Body of pancreas (tissue), 4 donors: ENCODE data around the gene JPH3.

Experiments used
- CTCF ChIP-seq, 7 experiments: fragments of 450-650 bp in 4 of 7; fragments of 200-600 bp in 3 of 7; sonication (generic) in 3 of 7; IDR thresholded peaks; one replicate each; pipeline ENCODE4 v1.5.1; 2016 to 2019; ENCODE audit warnings: antibody characterized with exemption in 7 of 7
- POLR2A ChIP-seq, 3 donors: fragments of 450-650 bp; IDR thresholded peaks; one replicate each; pipeline ENCODE4 v1.6.1; 2016; ENCODE audit warnings: antibody characterized with exemption in 3 of 3, mild to moderate bottlenecking in 2 of 3

DNA sequence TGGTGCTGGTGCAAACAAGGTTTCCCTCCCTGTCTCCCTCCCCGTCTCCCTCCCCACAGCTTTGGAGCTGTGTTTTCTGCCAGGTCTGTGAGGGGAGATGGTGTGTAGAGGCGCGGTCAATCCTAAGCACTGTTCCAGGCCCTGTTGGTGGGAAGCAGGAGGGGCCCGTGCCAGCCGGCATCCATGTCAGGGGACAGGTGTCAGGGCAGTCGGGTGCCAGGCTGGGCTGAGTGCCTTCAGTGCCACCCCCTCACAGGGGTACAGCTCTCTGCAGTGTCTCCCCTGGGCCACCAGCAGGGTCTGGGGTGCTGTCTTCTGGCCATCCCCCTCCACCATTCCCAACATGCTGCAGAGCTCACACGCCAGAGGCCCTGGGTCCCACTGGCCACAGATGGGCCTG, 89.9 kb downstream of the JPH3 start:
- no peak for TF ChIP-seq CTCF (IDR thresholded peaks at IDR 0.05)
- no peak for TF ChIP-seq POLR2A (IDR thresholded peaks at IDR 0.05)
